WTC11 (cell line): ENCODE data around the gene POU2F3.

ENCODE experiments used
- ATF2 ChIP-seq: sonication (generic); formaldehyde crosslinking; IDR thresholded peaks from 2 replicates; pipeline ENCODE4 v1.8.1; 2022; ENCODE audit warnings: low read depth, missing genetic modification reagents, borderline replicate concordance
- CBFB ChIP-seq: sonication (generic); formaldehyde crosslinking; IDR thresholded peaks from 2 replicates; pipeline ENCODE4 v1.8.1; 2022; ENCODE audit warnings: mild to moderate bottlenecking, low read depth, missing genetic modification reagents
- CREB1 ChIP-seq: sonication (generic); formaldehyde crosslinking; IDR thresholded peaks from 2 replicates; pipeline ENCODE4 v1.8.0; 2023; ENCODE audit warnings: mild to moderate bottlenecking, missing genetic modification reagents
- E2F1 ChIP-seq: sonication (generic); formaldehyde crosslinking; IDR thresholded peaks from 2 replicates; pipeline ENCODE4 v1.8.0; 2022; ENCODE audit warnings: mild to moderate bottlenecking, missing genetic modification reagents
- ESRRA ChIP-seq: sonication (generic); formaldehyde crosslinking; IDR thresholded peaks from 2 replicates; pipeline ENCODE4 v1.8.1; 2022; ENCODE audit warnings: mild to moderate bottlenecking, missing genetic modification reagents, borderline replicate concordance
- JUN ChIP-seq: sonication (generic); formaldehyde crosslinking; IDR thresholded peaks from 2 replicates; pipeline ENCODE4 v1.8.0; 2023; ENCODE audit warnings: mild to moderate bottlenecking, missing genetic modification reagents
- SP1 ChIP-seq: sonication (generic); formaldehyde crosslinking; conservative IDR thresholded peaks from 2 replicates; pipeline ENCODE4 v1.8.1; 2022; ENCODE audit warnings: missing genetic modification reagents
- STAT6 ChIP-seq: sonication (generic); formaldehyde crosslinking; conservative IDR thresholded peaks from 2 replicates; pipeline ENCODE4 v1.8.1; 2023; ENCODE audit warnings: mild to moderate bottlenecking, low read depth, missing genetic modification reagents, moderate library complexity
- ZBTB43 ChIP-seq: sonication (generic); formaldehyde crosslinking; IDR thresholded peaks from 2 replicates; pipeline ENCODE4 v1.8.1; 2023; ENCODE audit warnings: mild to moderate bottlenecking, missing genetic modification reagents
- ZNF121 ChIP-seq: sonication (generic); formaldehyde crosslinking; IDR thresholded peaks from 2 replicates; pipeline ENCODE4 v1.8.0; 2023; ENCODE audit warnings: missing genetic modification reagents
- ZNF263 ChIP-seq: sonication (generic); formaldehyde crosslinking; IDR thresholded peaks from 2 replicates; pipeline ENCODE4 v1.8.1; 2022; ENCODE audit warnings: low read depth, mild to moderate bottlenecking, moderate library complexity, missing genetic modification reagents
- TF ChIP-seq, protein P1 (sequence below): fragments of 200-600 bp; IDR thresholded peaks from 2 replicates; pipeline ENCODE4 v1.8.0; 2022; ENCODE audit warnings: antibody characterized with exemption

GRCh38 chr11:120261931-120262330 lies 22.0 kb downstream of the POU2F3 start:
- TF ChIP-seq E2F1 (CRISPR knock-in tag) (no peak), ZBTB43 (CRISPR knock-in tag) (no peak), ZNF263 (CRISPR knock-in tag) (no peak), CREB1 (CRISPR knock-in tag) (no peak), STAT6 (CRISPR knock-in tag) (no peak), ATF2 (CRISPR knock-in tag) (no peak), ESRRA (no peak), JUN (CRISPR knock-in tag) (no peak), ZNF121 (CRISPR knock-in tag) (no peak), CBFB (CRISPR knock-in tag) (no peak), SP1 (CRISPR knock-in tag) (no peak)
- TF ChIP-seq, protein P1, sequence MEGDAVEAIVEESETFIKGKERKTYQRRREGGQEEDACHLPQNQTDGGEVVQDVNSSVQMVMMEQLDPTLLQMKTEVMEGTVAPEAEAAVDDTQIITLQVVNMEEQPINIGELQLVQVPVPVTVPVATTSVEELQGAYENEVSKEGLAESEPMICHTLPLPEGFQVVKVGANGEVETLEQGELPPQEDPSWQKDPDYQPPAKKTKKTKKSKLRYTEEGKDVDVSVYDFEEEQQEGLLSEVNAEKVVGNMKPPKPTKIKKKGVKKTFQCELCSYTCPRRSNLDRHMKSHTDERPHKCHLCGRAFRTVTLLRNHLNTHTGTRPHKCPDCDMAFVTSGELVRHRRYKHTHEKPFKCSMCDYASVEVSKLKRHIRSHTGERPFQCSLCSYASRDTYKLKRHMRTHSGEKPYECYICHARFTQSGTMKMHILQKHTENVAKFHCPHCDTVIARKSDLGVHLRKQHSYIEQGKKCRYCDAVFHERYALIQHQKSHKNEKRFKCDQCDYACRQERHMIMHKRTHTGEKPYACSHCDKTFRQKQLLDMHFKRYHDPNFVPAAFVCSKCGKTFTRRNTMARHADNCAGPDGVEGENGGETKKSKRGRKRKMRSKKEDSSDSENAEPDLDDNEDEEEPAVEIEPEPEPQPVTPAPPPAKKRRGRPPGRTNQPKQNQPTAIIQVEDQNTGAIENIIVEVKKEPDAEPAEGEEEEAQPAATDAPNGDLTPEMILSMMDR, result no peak
